Uterus (tissue), 2 donors: ENCODE results near the gene ACACB.

Source experiments
- POLR2A ChIP-seq, 2 donors: fragments of 450-650 bp; IDR thresholded peaks; one replicate each; pipeline ENCODE4 v1.6.1; 2016; ENCODE audit warnings: antibody characterized with exemption in 2 of 2, mild to moderate bottlenecking in 1 of 2, moderate library complexity in 1 of 2
- TF ChIP-seq, protein P1 (sequence below), 4 experiments: fragments of 200-600 bp in 2 of 4; fragments of 450-650 bp in 2 of 4; sonication (generic) in 2 of 4; IDR thresholded peaks; one replicate each; pipeline ENCODE4 v1.5.1; 2016 to 2019; ENCODE audit warnings: antibody characterized with exemption in 4 of 4, mild to moderate bottlenecking in 2 of 4, moderate library complexity in 1 of 4

DNA sequence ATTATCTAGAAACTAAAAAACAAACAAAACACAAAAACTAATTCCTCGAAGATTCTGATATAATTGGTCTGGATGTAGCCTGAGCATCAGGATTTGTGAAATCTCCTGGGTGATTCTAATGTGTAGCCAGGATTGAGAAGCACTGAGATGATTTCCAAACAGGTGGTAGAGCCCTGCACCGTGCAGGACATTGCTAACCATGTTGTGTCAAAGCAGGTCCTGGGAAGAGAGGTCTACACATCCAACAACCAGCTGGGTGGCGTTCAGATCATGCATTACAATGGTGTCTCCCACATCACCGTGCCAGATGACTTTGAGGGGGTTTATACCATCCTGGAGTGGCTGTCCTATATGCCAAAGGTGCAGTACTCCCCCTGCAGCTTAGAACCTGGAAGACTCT lies 136.4 kb downstream of the ACACB start:
- TF ChIP-seq, protein P1, sequence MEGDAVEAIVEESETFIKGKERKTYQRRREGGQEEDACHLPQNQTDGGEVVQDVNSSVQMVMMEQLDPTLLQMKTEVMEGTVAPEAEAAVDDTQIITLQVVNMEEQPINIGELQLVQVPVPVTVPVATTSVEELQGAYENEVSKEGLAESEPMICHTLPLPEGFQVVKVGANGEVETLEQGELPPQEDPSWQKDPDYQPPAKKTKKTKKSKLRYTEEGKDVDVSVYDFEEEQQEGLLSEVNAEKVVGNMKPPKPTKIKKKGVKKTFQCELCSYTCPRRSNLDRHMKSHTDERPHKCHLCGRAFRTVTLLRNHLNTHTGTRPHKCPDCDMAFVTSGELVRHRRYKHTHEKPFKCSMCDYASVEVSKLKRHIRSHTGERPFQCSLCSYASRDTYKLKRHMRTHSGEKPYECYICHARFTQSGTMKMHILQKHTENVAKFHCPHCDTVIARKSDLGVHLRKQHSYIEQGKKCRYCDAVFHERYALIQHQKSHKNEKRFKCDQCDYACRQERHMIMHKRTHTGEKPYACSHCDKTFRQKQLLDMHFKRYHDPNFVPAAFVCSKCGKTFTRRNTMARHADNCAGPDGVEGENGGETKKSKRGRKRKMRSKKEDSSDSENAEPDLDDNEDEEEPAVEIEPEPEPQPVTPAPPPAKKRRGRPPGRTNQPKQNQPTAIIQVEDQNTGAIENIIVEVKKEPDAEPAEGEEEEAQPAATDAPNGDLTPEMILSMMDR (IDR thresholded peaks at IDR 0.05), result no peak
- no peak for TF ChIP-seq POLR2A (IDR thresholded peaks at IDR 0.05)
